Mammary epithelial cell (primary cell): ENCODE data around the gene TAS2R16.

Experiments
- CTCF ChIP-seq, 2 donors: IDR thresholded peaks in 1 of 2; conservative IDR thresholded peaks in 1 of 2; 2 replicates each; pipeline ENCODE4 v1.5.1; 2011 to 2012; ENCODE audit warnings: inconsistent platforms in 2 of 2, low read length in 2 of 2, mild to moderate bottlenecking in 2 of 2, control low read depth in 1 of 2, low read depth in 1 of 2; ENCODE audit not compliant: insufficient read depth in 1 of 2; ENCODE audit errors: extremely low read depth in 1 of 2
- EZH2 ChIP-seq: IDR thresholded peaks from 2 replicates; pipeline ENCODE4 v1.6.1; 2012; ENCODE audit warnings: low read length, inconsistent platforms, borderline replicate concordance

- TF ChIP-seq CTCF (conservative IDR thresholded peaks at IDR 0.05 in 1 of 2, IDR thresholded peaks at IDR 0.05 in 1 of 2; ENCODE audit: extremely low read depth in 1 of 2, insufficient read depth in 1 of 2, low read depth in 1 of 2, low read length in 2 of 2) (no peak), EZH2 (no peak)
Measured at GRCh38 chr7:123043642-123044041, 48.1 kb upstream of the TAS2R16 start.
